Kidney capillary endothelial cell (primary cell): ENCODE data around the gene ATP2B2.
"Not testable (repeated sequence)": the region's sequence is repeated elsewhere in the genome, so short reads cannot be mapped to it uniquely, and the experiment has no call there.

Source experiments
- DNase-seq: peaks from one replicate; pipeline ENCODE4 v3.0.0-alpha.2; 2018; ENCODE audit warnings: low spot score

ATP2B2 gene

DNA sequence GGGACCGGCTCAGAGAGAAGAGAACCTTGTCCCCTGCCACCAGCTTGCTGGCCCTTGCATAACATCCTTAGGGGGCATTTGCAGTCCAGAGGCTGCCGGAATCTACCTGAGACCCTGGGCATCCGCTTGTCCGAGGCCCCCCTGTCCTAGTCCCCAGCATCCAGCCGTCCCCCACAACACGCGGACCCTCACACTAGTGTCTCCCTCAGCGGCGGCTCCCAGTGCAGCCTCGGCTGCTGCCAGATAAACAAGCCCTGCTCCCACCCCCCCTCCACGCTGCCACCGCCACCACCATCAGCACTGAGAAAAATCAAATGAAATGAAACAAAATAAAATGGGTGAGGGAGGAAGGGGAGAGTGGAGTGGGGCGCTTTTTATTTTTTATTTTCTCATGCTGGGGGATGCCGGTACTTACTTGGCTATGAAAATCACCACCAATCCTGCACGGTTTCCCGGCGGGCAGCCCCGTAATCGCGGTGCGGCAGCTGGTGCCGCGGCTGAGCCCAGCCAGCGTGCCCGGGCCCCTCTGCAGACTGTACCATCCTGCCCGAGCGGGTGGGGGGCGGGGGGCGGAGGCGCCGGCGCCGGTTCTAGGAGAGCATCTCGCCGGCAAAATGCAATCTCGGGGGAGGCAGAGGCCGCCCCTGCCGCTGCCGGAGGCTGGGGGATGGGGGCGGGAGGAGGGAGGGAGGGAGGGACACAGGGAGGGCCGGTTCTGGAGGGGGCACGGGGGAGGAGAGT lies at the start of gene ATP2B2:
TSS of gene ATP2B2 (minus strand) at position 537 of the 741 bp plus-strand sequence. CDS start 56,043 bp downstream, outside the sequence.
- DNase-seq = no peak

DNA sequence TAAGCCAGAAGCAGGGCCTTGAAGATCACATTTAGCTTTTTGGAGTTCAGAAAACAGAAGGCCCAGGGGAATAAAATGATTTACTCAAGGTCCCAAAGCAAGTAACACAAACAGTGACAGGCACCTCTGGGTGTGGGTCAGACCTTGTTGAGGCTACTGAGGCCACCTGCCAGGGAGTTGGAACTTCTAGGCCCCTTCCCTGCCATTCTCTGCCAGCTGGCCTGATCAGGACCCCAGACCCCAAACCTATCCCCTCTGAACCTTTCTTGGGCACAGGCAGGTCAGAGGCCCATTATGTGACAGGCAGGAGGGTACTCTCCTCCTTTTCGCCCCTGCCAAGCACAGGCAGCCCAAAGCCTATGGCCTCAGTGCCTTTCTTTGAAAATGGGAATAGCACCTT lies 49.4 kb upstream of the ATP2B2 start:
- no peak for DNase-seq

DNA sequence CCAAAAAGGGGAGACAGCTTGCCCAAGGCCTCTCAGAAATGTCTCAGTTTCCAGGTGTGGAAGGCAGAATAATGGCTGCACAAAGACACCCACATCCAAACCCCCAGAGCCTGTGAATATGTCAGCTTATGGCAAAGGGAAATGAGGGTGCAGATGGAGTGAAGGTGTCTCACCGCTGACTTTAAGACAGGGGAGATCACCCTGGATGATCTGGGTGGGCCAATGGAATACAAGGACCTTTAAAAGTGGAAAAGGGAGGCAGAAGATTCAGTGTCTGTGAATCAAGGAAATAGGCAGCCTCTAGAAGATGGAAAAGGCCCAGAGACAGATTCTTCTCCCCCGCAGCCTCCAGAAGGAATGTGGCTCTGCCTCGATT lies 48.8 kb upstream of the ATP2B2 start:
- no peak for DNase-seq

DNA sequence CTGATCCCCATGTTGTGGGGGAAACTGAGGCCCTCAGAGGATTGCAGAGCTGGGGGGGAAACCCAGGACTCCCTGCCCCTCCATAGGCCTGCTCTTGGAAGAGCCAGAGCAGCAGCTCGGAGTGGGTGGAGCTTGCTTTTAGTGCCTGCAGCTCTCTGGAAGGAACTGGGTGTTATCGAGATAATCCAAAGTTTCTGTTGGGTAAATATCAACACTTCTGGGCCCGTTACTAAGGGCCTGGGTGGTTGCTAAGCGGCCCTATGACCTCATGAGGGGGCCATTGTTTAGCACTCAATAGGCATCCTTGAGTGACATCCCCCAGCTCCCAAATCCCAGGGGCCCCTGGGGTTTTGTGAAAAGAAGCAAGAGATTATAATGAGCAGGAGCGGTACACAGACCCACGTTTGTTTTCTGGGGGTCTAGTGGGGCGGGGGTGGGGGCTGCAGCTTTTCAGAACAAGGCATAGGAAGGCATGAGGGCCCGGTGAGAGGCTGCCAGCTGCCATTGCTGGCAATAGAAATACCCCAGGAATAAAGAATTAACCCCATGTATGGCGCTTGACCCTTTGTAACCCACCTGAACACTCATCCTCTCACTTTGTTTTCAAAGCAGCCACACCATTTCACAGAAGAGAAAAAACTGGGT lies 48.3 kb upstream of the ATP2B2 start:
- DNase-seq = no peak

DNA sequence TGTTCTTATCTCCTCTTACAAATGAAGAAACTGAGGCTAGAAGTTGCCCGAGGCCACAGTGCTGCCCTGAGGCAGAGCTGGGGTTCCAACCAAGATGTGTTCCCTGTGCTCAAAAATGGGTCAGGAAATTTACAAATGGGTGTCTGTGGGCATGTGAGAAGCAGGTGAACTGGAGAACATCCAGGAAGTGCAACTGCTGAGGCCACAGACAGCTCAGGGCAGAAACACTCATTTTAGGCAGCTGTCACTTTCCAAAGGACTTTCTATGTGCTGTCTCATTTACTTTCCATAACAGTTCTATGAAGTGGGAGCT lies 47.2 kb upstream of the ATP2B2 start:
- DNase-seq = no peak

DNA sequence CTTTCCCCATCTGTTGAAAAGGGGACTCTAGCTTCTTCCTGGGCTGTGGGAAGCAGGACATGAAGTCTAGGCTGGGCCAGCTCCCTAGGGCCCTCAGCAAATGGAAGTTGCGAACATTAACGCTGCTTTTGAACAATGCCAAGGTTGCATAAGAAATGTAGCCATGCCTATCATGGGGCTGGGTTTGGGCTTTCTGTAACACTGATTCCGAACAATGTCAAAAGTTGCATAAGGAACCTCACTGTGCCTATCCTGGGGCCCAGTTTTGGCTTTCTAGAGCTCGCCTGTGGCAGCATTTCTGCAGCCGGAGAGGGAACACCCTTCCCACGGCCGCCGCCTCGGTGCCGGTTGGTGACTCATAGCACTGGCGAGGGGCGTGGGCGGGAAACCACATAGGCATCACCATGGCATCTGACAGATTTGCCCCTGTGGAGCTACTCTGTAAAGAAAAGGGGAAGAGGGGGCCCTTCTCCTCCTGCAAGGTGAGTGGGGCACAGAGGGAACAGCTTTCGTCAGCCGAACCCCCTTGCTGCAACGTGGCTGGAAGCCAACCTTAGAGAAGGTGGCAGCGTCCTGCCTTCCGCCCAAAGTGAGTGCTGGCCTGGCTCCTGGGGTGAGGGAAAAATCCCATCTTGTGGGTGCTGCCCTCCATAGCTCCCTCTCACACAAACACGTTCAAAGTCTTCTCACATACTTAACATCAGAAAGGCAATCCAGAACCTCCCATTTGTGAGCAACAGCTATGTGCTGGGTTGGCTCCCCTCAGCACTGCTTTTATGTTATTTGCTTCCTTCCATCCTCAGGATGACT lies 46.6 kb upstream of the ATP2B2 start:
- no peak for DNase-seq

DNA sequence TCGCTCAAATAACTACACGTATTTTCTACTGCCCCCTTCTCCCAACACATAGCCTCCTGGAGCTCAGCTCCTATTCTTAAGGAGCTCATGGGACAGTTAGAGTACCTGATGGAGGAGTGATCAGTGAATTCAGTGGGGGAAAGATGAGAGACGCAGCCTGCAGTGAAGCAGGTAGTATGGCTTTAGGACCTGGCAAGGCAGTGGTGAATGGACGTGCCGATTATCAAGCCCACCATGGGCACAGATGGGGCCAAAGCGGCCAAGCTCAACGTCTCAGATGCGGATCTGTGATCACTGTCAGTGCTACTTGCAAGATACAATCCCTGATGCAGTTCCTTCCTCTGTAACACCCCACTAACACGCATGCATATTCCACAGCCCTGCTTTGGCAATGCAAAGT lies 45.8 kb upstream of the ATP2B2 start:
- no peak for DNase-seq

DNA sequence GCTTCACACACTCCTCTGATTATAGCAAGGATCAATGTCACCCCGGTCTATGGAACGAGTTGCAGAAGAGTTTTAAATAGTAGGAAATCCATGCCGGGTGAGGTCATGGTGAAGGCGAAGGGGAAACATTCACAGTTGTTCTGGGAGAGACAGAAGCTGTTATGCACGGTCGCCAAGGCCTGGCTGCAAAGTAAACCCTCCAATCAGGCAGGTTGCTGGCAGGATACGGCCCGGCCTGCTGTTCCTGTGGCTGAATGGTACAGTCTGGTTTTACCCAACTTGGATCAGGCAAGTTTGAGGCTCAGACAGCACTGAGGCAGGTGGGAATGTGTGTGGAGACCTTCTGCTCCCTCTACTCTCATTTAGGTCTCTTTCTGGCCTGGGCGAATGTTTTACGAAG lies 45.3 kb upstream of the ATP2B2 start:
- DNase-seq = no peak

DNA sequence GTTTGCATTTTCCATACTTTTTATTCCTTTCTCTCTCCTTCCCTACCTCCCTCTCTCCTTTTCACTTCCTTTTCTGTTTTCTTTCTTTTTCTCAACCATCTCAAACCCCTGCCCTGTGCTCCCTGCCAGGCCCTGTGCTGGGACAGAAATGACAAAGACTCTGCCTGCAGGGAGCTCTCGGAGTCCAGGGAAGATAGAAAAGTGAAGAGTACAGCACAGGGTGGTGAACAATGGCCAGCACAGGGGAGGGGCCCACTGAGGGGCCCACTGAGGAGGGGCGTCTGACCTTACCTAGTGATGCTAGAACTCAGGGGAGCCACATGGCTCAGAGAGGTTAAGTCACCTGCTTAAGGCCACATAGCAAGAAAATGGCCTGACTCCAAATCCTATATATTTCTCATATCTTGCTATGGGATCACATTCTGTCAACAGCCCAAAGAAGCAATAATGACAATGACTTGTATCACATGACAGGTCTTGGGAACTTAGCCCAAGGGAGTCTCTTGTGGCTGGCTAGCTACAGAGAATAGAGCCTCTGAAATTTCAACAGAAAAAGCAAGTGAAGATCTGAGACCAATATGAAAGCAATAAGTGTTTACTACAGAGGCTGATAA lies 44.3 kb upstream of the ATP2B2 start:
- DNase-seq = no peak

DNA sequence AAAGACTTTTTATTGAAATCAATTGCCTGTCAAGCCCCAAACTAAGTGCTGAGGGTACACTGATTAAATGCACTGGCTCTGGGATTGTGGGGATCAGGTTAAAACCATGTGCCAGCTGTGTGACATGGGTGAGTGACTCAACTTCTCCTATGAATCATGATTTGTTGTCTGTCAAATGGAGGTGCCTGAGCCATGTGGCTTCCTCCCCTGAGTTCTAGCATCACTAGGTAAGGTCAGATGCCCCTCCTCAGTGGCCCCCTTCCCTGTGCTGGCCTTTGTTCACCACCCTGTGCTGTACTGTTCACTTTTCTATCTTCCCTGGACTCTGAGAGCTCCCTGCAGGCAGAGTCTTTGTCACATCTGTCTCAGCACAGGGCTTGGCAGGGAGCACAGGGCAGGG lies 43.6 kb upstream of the ATP2B2 start:
- no peak for DNase-seq

DNA sequence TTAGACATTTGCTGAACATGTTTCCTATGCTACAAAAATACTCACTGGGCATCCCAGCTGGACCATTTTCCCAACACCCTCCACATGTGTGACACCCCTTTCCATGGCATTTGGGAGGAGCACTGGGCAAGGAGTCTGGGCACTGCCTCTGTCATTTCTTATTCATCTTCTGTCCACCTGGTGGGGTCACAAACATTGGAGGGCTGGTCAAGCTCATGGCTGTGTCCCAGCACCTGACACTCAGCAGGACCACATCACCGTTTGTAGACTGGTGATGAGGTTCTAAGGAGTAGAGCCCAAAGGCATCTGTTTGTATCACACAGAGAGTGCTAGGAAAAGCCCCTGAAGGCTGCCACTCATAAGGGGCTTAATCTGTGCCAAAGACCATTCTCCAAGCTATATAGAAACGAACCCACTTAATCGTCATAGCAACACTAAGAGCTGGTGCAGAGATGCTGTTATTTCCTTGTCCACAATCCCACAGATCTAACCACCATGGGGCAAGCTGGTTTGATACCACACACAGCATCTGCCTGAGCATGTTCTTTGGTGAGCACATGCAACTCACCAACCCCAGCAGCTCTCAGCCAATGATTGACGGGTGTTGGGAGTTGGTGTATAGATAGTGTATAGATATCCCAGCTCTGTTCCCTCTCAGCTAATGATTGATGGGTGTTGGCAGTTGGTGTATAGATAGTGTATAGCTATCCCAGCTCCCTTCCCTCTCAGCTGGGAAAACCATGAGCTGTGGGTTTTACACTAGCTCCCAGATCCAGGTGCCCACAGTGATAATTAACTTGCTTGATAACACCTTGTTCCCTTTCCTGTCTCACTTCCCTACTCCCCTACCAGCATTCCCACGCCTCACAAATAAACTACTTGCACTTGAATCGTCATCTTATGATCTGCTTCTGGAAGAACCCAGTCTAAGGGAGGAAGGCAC lies 42.7 kb upstream of the ATP2B2 start:
- no peak for DNase-seq

DNA sequence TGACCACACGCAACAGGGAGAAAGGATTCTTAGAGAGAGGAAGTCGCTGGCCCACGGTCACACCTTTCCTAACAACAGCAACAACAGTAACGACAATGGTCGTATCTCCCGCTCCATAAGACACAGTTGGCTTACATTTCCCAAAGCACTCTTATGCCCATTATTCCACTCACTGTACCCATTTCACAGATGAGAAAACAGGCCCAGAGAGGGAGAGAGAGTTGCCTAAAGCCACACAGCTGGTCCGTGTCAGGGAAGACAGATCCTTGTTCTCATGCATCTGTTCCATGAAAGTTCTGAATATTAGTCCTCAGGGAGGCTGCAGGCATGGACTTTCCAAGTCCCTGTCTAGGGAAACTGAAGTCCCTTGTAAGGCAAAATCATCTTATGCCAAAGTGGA lies 42.0 kb upstream of the ATP2B2 start:
- no peak for DNase-seq

DNA sequence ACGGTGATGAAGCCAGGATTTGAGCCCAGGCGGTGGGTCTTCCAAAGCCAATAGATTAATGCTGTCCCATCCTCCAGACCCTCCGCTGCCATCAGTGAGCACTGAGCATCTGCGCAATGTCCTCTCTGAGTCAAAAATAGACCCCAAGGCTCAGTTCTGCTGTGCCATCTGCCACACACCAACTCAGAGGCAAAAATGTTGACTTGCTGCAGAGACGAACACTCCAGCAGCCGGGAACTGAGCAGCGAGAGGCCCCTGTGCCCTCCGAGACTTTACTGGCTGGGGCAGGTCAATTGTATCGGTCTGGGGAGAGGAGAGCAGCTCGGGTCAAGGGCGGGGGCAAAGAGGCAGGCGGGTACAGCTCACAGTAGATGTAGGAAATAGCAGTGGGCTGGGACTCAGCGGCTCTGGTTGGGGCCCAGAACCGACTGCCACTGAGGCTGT lies 41.5 kb upstream of the ATP2B2 start:
- no peak for DNase-seq

DNA sequence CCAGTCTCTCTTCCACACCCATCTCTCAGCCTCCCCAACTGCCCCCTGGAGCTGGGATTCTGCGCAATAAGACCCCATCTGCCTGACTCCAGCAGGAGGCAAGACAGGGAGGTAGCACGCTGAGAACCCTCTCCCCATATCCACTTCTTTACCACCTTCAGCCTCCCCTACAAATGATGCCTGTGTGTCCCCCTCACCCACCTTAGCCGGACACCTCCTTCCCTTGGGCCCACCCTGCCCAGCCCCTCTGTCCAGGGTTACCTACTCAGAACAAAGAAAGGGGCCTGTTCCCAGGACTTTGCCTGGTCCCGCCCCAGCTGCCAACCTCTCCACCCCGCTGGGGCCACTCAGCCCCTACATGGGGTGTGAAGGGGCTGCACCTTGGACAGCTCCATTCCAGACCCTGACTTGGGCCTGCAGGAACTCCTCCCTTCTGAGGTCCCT lies 40.8 kb upstream of the ATP2B2 start:
- no peak for DNase-seq

DNA sequence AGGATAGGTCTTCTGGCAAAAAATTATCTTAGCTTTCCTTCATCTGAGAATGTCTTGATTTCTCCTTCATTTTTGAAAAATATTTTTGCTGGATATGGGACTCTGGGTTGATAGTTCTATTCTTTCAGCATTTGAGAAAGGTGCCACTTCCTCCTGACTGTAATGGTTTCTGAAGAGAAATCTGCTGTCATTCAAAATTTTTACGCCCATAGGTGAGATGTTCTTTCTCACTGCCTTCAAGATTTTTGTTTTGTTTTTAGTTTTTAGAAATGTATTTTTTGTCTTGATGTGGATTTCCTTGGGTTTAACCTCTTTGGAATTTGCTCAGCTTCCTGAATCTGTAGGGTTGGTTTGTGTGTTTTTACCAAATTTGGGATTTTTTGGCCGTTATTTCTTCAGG lies 37.1 kb upstream of the ATP2B2 start:
- DNase-seq = no peak

DNA sequence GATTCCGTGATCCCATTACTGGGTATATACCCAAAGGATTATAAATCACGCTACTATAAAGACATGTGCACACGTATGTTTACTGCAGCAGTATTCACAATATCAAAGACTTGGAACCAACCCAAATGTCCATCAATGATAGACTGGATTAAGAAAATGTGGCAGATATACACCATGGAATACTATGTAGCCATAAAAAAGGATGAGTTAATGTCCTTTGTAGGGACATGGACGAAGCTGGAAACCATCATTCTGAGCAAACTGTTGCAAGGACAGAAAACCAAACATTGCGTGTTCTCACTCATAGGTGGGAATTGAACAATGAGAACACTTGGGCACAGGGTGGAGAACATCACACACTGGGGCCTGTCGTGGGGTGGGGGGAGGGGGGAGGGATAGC lies 35.0 kb upstream of the ATP2B2 start:
- DNase-seq = not testable (repeated sequence)

DNA sequence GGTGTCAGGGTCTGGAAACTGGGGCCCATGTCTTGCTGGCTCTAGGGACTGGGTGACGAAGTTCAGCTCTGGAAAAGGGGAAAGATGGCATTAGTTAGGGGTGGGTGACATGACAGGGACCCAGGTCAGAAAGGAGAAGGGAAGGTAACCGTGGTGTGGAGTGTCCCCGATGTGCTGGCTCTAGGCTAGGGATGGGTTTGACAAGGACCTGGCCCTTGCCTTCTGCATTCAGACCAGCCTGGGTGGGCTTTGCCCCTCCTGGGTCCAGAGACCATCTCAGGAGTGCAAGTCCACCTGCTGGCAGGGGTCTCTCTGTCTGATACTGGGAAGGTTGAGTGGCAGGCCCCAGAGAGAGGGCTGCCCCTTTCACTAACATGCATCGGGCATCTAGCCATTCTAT lies 28.7 kb upstream of the ATP2B2 start:
- no peak for DNase-seq

DNA sequence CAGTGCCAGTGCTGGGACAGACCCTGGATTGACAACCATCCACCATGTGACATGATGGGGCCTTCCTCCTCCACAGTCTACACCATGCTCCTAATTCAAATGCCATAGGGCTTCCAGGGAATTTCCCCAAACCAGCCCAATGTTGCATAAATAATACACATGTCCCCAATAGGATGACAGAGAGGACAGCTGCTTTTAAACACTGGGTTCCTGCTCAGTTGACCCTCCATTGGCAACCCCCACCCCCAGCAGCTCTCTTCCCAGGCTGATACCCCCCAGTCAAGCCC lies 28.3 kb upstream of the ATP2B2 start:
- DNase-seq = no peak

DNA sequence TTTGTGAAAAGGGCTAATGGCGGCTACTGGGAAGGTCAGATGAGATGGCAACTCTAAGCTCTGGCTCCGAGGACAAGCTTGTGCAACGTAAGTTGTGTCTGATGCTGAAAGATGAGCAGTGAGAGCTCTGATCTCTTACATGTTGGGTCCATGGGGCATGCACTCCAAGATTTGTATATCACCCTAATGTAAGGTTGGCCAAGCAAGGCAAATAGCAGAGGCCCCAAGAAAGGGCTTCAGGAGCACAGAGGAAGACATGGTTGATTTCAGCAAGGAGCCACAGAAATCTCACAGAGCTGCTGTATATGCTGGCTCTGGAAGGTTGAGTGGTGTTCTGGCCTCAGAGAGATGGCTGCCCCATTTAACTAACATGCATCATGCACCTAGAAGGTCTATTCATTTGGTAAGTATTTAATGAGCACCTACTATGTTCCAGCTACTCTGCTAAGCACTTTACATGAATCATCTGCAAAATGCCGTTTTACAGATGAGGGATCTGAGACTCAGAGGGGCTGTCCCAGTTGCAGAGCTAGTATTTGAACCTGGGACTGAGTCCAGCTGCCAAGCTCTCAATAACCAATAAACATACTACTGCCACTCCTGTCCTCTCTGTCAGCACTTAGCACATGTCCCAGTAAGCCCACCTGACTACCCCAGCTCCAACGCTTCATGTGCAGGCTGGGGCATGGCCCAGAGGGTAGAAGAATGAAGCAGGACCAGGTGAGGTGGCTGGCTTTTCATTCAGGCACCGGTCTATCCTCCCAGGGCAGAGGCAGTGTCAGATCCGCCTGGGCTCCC lies 27.8 kb upstream of the ATP2B2 start:
- DNase-seq = no peak

DNA sequence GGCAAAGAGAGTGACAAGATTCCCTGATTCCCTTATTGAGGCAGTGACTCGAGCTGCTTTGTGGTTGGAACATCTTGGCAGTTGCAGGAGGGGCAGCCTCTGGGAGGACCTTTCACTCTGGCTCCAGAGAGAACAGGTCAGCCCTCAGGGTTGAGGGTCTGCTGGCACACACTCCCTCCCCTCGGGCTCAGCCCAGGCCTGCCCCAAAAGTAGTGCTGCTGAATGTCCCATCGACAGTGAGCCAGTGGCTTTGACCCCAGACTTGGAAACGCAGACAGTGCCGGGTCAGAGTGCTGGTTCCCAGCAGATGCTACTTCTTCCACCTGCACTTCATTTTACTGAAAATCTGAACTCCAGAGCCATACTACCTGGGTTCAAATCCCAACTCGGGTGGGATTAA lies 25.6 kb upstream of the ATP2B2 start:
- no peak for DNase-seq

DNA sequence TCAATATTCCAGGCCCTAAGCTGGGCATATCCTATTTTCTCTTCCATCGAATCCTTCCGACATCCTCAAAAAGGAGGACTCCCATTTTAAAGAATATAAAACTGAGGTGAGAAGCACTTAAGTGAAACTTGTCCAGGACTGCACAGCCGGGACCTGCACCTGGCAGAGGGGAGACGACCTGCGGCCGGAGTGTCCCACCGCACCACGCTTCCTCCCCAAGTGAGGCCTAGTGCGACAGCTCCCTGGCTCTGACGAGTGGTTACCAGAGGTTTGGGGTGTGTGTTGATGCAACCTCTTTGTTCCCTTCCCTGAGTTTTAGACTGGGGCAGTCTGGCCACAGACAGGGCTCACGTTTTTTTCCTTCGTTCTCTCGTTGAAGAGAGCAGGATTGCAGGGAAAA lies 24.9 kb upstream of the ATP2B2 start:
- no peak for DNase-seq
